ENCODE results near the gene TTC16. TPM values are rescaled to one million over a fixed set of nuclear protein-coding genes. Genes with fewer than 3 reads are reported as not detected.

TTC16 gene
- total and polyA plus RNA-seq, 2 donors (not counting 3 experiments of a cell fraction or from before 2014, with no cell fraction given) = not detected

DNA sequence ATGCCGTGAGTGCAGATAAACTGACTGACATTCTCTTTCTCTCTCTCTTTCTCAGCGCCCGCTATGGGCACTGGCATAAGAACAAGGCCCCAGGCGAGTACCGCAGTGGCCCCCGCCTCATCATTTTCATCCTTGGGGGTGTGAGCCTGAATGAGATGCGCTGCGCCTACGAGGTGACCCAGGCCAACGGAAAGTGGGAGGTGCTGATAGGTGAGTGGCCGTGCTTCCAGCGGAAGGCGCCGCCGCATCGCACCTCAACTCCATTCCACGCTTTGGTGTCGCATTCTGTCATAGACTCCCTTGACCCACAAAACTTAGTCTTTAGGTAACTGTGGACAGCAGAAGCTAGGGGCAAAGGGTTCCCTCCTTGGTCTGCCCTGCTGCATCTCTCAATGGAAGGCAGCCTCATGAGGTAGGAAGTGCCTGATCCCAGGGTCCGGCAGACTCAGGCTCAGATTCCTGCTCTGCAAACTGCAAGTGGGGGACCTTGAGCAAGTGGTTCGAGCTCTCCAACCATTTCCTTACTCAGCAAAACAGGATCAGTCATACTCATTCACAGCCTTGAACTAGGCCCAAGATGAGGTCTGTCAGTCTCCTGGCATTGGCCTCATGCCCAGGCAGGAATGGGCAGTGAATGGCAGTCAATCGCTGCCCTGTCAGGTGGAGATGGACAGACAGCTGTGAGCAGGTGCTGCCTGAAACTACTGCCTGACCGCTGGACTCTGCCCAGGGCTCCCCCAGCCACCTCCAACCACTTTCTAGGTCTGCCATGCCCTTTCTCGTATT lies 33.3 kb upstream of the TTC16 start:
- no peaks in the 10 kb centered on the region for H3K9me3 ChIP-seq (replicated peaks; ENCODE audit: control insufficient read depth, insufficient read depth, low read length)
- ChIA-PET CTCF (interaction anchor here (1.3 to 1.9 kb wide), 3 partner anchors 37 to 71 kb away, joined by 3 to 6 read pairs (median 5); partner anchors contain the start of genes STXBP1 and TOR2A), POLR2A (no interaction called here)
- H3K4me3 ChIP-seq (replicated peaks in 1 of 3; ENCODE audit: insufficient read depth in 1 of 3, low read depth in 1 of 3, low read length in 3 of 3) = no peak overlapping the region
- H3K27me3 ChIP-seq (ENCODE audit: control insufficient read depth in 2 of 2, insufficient read depth in 2 of 2, low read length in 2 of 2) = no peaks in the 10 kb centered on the region
- H3K4me2 ChIP-seq (ENCODE audit: insufficient read depth, low read length) = no peak overlapping the region
- TF ChIP-seq CTCF (IDR thresholded peaks at IDR 0.05; ENCODE audit: extremely low read depth in 1 of 2, insufficient read depth in 1 of 2, low read depth in 1 of 2, low read length in 2 of 2) (no peak), MYC (IDR thresholded peaks at IDR 0.05; ENCODE audit: low read depth, low read length) (no peak), JUN (IDR thresholded peaks at IDR 0.05; ENCODE audit: borderline replicate concordance, insufficient read depth, insufficient read length, low read depth) (no peak), GATA2 (IDR thresholded peaks at IDR 0.05; ENCODE audit: insufficient read depth, insufficient read length, low read depth, low read length) (no peak), FOS (IDR thresholded peaks at IDR 0.05; ENCODE audit: borderline replicate concordance, insufficient read depth, low read length) (no peak), POLR2AphosphoS5 (IDR thresholded peaks at IDR 0.05; ENCODE audit: insufficient read depth, low read depth, low read length) (no peak), MAX (IDR thresholded peaks at IDR 0.05; ENCODE audit: insufficient read depth, insufficient read length) (no peak), POLR2A (IDR thresholded peaks at IDR 0.05; ENCODE audit: low read depth, low read length) (no peak), EZH2 (IDR thresholded peaks at IDR 0.05; ENCODE audit: borderline replicate concordance, low read depth, low read length, severe bottlenecking) (no peak)
- H3K9me1 ChIP-seq (replicated peaks; ENCODE audit: control insufficient read depth, extremely low read depth, insufficient read depth, low read length) = no peaks in the 10 kb centered on the region
- no peaks in the 10 kb centered on the region for H3K79me2 ChIP-seq (ENCODE audit: control insufficient read depth, insufficient read depth, low read length)
- intact Hi-C loops (cut with micrococcal nuclease) = no loop called here
- no peak overlapping the region for H3K9ac ChIP-seq (replicated peaks; ENCODE audit: extremely low read depth, insufficient read depth, low read length)
- H3K27ac ChIP-seq (ENCODE audit: insufficient read depth, low read depth, low read length) = no peak overlapping the region
- H3K4me1 ChIP-seq (ENCODE audit: control insufficient read depth, extremely low read depth, insufficient read depth, low read length) = no peaks in the 10 kb centered on the region
- no peaks in the 10 kb centered on the region for H4K20me1 ChIP-seq (replicated peaks; ENCODE audit: control insufficient read depth, extremely low read depth, insufficient read depth, low read length)
- dilution Hi-C loops (cut with MboI; ENCODE audit: extremely low pct_ligation_motif_present, low sequenced_read_pairs) = no loop called here
- H3K36me3 ChIP-seq (ENCODE audit: control insufficient read depth in 2 of 2, extremely low read depth in 1 of 2, insufficient read depth in 2 of 2, low read length in 2 of 2) = peaks cover 0 to 48% of the 10 kb centered on the region in 2 experiments
- FAIRE-seq (no peak), DNase-seq (ENCODE audit: low read depth, low spot score) (no peak)
- no TSS peak for BruUV-seq (replicated peaks)
- H2AFZ ChIP-seq (ENCODE audit: low read depth, low read length) = no peak overlapping the region
